CD14-positive monocyte (primary cell): ENCODE measurements around the gene CHMP4A. TPM values are rescaled to one million over a fixed set of nuclear protein-coding genes. Genes with fewer than 3 reads are reported as not detected.

Experiments
- DNase-seq, 3 donors: peaks; one replicate each; pipeline ENCODE4 v3.0.0-alpha.2; 2011 to 2022
- H2AFZ ChIP-seq: 2 replicates; pipeline ENCODE4 v1.6.0; 2012; ENCODE audit warnings: mild to moderate bottlenecking, low read depth, low read length, inconsistent platforms; ENCODE audit not compliant: insufficient read depth, poor library complexity, severe bottlenecking
- H3K27ac ChIP-seq, 2 donors: 1 replicate in 1 of 2; 2 replicates in 1 of 2; pipeline ENCODE4 v1.5.1; 2012 to 2013; ENCODE audit warnings: low read length in 2 of 2, control low read depth in 1 of 2, inconsistent platforms in 1 of 2, low read depth in 1 of 2, mild to moderate bottlenecking in 1 of 2
- H3K27me3 ChIP-seq, 2 donors: one replicate each; pipeline versions ENCODE4 v1.6.0 to v1.6.1; 2011 to 2013; ENCODE audit warnings: low read length in 2 of 2; ENCODE audit not compliant: control insufficient read depth in 2 of 2, insufficient read depth in 2 of 2
- H3K36me3 ChIP-seq, 2 donors: replicated peaks in 1 of 2; 1 replicate in 1 of 2; 2 replicates in 1 of 2; pipeline versions ENCODE4 v1.5.1 to v1.6.1; 2012 to 2013; ENCODE audit warnings: low read length in 2 of 2, control low read depth in 1 of 2, inconsistent platforms in 1 of 2, mild to moderate bottlenecking in 1 of 2; ENCODE audit not compliant: insufficient read depth in 2 of 2, control insufficient read depth in 1 of 2
- H3K4me1 ChIP-seq, 2 donors: 1 replicate in 1 of 2; 2 replicates in 1 of 2; pipeline versions ENCODE4 v1.5.1 to v1.6.1; 2012 to 2013; ENCODE audit warnings: low read length in 2 of 2, control low read depth in 1 of 2, inconsistent platforms in 1 of 2, mild to moderate bottlenecking in 1 of 2, moderate library complexity in 1 of 2; ENCODE audit not compliant: insufficient read depth in 2 of 2, control insufficient read depth in 1 of 2
- H3K4me2 ChIP-seq: replicated peaks from 2 replicates; pipeline ENCODE3; 2012; ENCODE audit warnings: low read length, moderate library complexity, mild to moderate bottlenecking; ENCODE audit not compliant: poor library complexity, severe bottlenecking; ENCODE audit errors: extremely low read depth
- H3K4me3 ChIP-seq, 3 experiments: fragments of 200-600 bp in 1 of 3; sonication (generic) in 1 of 3; replicated peaks in 1 of 3; 1 replicate in 2 of 3; 2 replicates in 1 of 3; pipeline ENCODE4 v1.5.1; 2011 to 2013; ENCODE audit warnings: low read length in 3 of 3, mild to moderate bottlenecking in 3 of 3, control low read depth in 2 of 3, low read depth in 2 of 3, inconsistent platforms in 1 of 3, moderate library complexity in 1 of 3
- H3K79me2 ChIP-seq: 2 replicates; pipeline ENCODE4 v1.6.0; 2012; ENCODE audit warnings: mild to moderate bottlenecking, control low read depth, inconsistent platforms, low read length, moderate library complexity; ENCODE audit not compliant: insufficient read depth
- H3K9ac ChIP-seq: 2 replicates; pipeline ENCODE4 v1.6.0; 2017; ENCODE audit warnings: low read length, mild to moderate bottlenecking; ENCODE audit not compliant: insufficient read depth, poor library complexity, severe bottlenecking
- H3K9me3 ChIP-seq, 2 donors: replicated peaks in 1 of 2; 1 replicate in 1 of 2; 2 replicates in 1 of 2; pipeline versions ENCODE4 v1.5.1 to v1.6.1; 2012 to 2013; ENCODE audit warnings: low read length in 2 of 2, control low read depth in 1 of 2; ENCODE audit not compliant: control insufficient read depth in 1 of 2, insufficient read depth in 1 of 2
- H4K20me1 ChIP-seq: 2 replicates; pipeline ENCODE4 v1.6.0; 2012; ENCODE audit warnings: mild to moderate bottlenecking, low read length, control low read depth, moderate library complexity; ENCODE audit not compliant: insufficient read depth
- H3K27ac Mint-ChIP-seq, 7 donors: one replicate each; pipeline ENCODE4 v1.8.0; 2020; ENCODE audit warnings: mild to moderate bottlenecking in 7 of 7, mixed read lengths in 7 of 7, moderate library complexity in 6 of 7, inconsistent platforms in 2 of 7
- H3K27me3 Mint-ChIP-seq, 3 donors: one replicate each; pipeline ENCODE4 v1.8.0; 2021 to 2022; ENCODE audit warnings: low read depth in 3 of 3, mild to moderate bottlenecking in 3 of 3, mixed read lengths in 3 of 3, moderate library complexity in 3 of 3, inconsistent platforms in 1 of 3
- H3K36me3 Mint-ChIP-seq, 2 donors: one replicate each; pipeline ENCODE4 v1.8.0; 2020; ENCODE audit warnings: mixed read lengths in 2 of 2, inconsistent platforms in 1 of 2, mild to moderate bottlenecking in 1 of 2
- H3K4me1 Mint-ChIP-seq: one replicate; pipeline ENCODE4 v1.8.0; 2020; ENCODE audit warnings: mild to moderate bottlenecking, mixed read lengths
- H3K4me3 Mint-ChIP-seq, 2 donors: one replicate each; pipeline ENCODE4 v1.8.0; 2020; ENCODE audit warnings: mild to moderate bottlenecking in 2 of 2, mixed read lengths in 2 of 2, moderate library complexity in 1 of 2
- H3K9me3 Mint-ChIP-seq, 7 donors: one replicate each; pipeline ENCODE4 v1.8.0; 2020 to 2022; ENCODE audit warnings: mixed read lengths in 7 of 7, mild to moderate bottlenecking in 6 of 7, moderate library complexity in 6 of 7, inconsistent platforms in 2 of 7
- WGBS: methylation state at CpG from one replicate; pipeline ENCODE4 v1.1.5; 2013; ENCODE audit warnings: missing lambda C conversion rate; ENCODE audit not compliant: insufficient coverage; 5-methylcytosine and 5-hydroxymethylcytosine counted together
- intact Hi-C, 2 donors: fragments of 100-400 bp; cut with micrococcal nuclease; formaldehyde crosslinking; loops; one replicate each; pipeline versions ENCODE4 v1.15.0 to v1.15.1; 2023
- polyA plus RNA-seq, 3 donors: library from polyadenylated mRNA; depleted of rRNA in 1 of 3; unstranded in 2 of 3; stranded (reverse) in 1 of 3; fragments of 300-500 nt in 2 of 3; fragments of >200 nt in 1 of 3; fragmentation: Illumina TruSeq in 2 of 3; gene quantifications; 1 replicate in 2 of 3; 2 replicates in 1 of 3; pipeline ENCODE4 v1.2.3, GENCODE V29; 2012 to 2021
- TF ChIP-seq, protein P1 (sequence below): fragments of 200-600 bp; IDR thresholded peaks from one replicate; pipeline ENCODE4 v1.8.0; 2022; ENCODE audit warnings: antibody characterized with exemption, mild to moderate bottlenecking

Gene CHMP4A
- polyA plus RNA-seq, 3 donors, result 99.0 to 128 (median 102) TPM

- H3K4me3 ChIP-seq, result no peak overlapping the region
- H2AFZ ChIP-seq, result no peak overlapping the region
- Mint-ChIP-seq H3K4me1 (no peaks in the 10 kb centered on the region), H3K27ac (peak overlapping the region in 1 of 7 donors; percentile 16), H3K36me3 (peaks cover 72 to 84% of the 10 kb centered on the region in 2 donors), H3K27me3 (peaks cover 0 to 2% (median 0%) of the 10 kb centered on the region in 3 donors), H3K4me3 (no peak overlapping the region), H3K9me3 (no peaks in the 10 kb centered on the region)
- no peak overlapping the region for H3K27ac ChIP-seq
- H3K27me3 ChIP-seq, result no peaks in the 10 kb centered on the region
- no peaks in the 10 kb centered on the region for H3K4me1 ChIP-seq
- no peak for DNase-seq
- H3K9ac ChIP-seq, result no peak overlapping the region
- no peak overlapping the region for H3K4me2 ChIP-seq
- H4K20me1 ChIP-seq, result no peaks in the 10 kb centered on the region
- intact Hi-C loops, result no loop called here
- no peaks in the 10 kb centered on the region for H3K9me3 ChIP-seq
- no peaks in the 10 kb centered on the region for H3K79me2 ChIP-seq
- WGBS, result 93% methylated on average over 4 of the region's 4 CpGs
- peaks cover 47 to 85% of the 10 kb centered on the region in 2 donors for H3K36me3 ChIP-seq
- TF ChIP-seq, protein P1, sequence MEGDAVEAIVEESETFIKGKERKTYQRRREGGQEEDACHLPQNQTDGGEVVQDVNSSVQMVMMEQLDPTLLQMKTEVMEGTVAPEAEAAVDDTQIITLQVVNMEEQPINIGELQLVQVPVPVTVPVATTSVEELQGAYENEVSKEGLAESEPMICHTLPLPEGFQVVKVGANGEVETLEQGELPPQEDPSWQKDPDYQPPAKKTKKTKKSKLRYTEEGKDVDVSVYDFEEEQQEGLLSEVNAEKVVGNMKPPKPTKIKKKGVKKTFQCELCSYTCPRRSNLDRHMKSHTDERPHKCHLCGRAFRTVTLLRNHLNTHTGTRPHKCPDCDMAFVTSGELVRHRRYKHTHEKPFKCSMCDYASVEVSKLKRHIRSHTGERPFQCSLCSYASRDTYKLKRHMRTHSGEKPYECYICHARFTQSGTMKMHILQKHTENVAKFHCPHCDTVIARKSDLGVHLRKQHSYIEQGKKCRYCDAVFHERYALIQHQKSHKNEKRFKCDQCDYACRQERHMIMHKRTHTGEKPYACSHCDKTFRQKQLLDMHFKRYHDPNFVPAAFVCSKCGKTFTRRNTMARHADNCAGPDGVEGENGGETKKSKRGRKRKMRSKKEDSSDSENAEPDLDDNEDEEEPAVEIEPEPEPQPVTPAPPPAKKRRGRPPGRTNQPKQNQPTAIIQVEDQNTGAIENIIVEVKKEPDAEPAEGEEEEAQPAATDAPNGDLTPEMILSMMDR, result no peak
Observed at GRCh38 chr14:24256960-24257359, 43.7 kb upstream of the CHMP4A start.

DNA sequence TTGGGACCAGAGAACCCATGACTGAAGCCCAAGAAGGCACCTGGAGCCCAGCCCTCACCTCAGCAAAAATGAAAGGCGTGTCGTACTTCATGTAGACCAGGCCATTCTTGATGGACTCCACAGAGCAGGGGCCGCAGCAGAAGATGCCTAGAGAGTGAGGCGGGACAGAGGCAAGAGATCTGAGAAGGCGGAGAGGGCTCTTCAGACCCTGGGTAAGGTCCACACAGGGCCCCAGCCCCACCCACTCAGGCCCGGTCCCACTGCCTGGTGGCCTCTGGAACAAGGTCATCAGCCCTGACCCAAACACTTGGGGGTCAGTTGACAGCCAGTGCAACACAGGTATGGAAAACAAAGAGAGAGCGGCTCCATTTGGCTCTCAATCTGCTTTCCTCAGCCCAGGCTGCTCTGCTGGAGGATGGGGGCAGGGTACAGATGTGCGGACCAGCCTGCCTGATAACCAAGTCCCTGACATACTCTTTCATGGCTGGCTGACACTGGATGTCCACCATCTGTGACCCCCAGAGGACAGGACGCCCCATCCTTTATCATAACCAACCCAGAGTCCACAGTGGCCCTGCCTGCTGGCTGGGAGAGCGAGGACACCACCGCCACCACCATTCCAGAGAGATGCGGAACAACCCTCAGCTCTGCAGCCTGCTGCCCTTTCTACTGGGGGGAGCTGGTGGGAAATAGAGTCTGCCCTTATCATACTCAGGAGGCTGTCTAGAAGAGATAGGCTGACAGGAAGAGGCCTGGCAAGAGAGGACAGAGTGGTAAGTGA is 42.8 kb upstream of the CHMP4A start:
- no peak overlapping the region for H2AFZ ChIP-seq
- H3K9me3 ChIP-seq, result no peaks in the 10 kb centered on the region
- peaks cover under 1% of the 10 kb centered on the region for H3K4me1 Mint-ChIP-seq
- H3K9ac ChIP-seq, result no peak overlapping the region
- H3K36me3 ChIP-seq, result peaks cover 52 to 83% of the 10 kb centered on the region in 2 donors
- H3K4me3 Mint-ChIP-seq, result no peak overlapping the region
- no peaks in the 10 kb centered on the region for H3K4me1 ChIP-seq
- DNase-seq, result no peak
- no peaks in the 10 kb centered on the region for H4K20me1 ChIP-seq
- H3K79me2 ChIP-seq, result no peaks in the 10 kb centered on the region
- intact Hi-C loops, result no loop called here
- peak overlapping the region in 1 of 7 donors; percentile 6 for H3K27ac Mint-ChIP-seq
- no peak overlapping the region for H3K27ac ChIP-seq
- peaks cover 70 to 80% of the 10 kb centered on the region in 2 donors for H3K36me3 Mint-ChIP-seq
- H3K4me3 ChIP-seq, result no peak overlapping the region
- H3K27me3 Mint-ChIP-seq, result peaks cover 0 to 2% (median 0%) of the 10 kb centered on the region in 3 donors
- no peak overlapping the region for H3K4me2 ChIP-seq
- TF ChIP-seq, protein P1, result no peak
- 94% methylated on average over 7 of the region's 12 CpGs for WGBS
- no peaks in the 10 kb centered on the region for H3K9me3 Mint-ChIP-seq
- no peaks in the 10 kb centered on the region for H3K27me3 ChIP-seq
